Psoas muscle (tissue), 8 donors: Measurements from ENCODE around the gene TGFB2. TPM values are rescaled to one million over a fixed set of nuclear protein-coding genes. Genes with fewer than 3 reads are reported as not detected.

ENCODE experiments used
- ATAC-seq, 4 donors: fragments of 200-7000 bp; cut with Tn5 transposase; one replicate each; pipeline ENCODE4 v1.9.1; 2020; ENCODE audit warnings: moderate library complexity in 3 of 4, mild to moderate bottlenecking in 2 of 4
- DNase-seq, 2 donors: peaks; one replicate each; pipeline ENCODE4 v3.0.0-alpha.2; 2020
- H3K27ac ChIP-seq: fragments of 200-600 bp; one replicate; pipeline ENCODE4 v1.8.0; 2022
- H3K27me3 ChIP-seq, 3 donors: fragments of 200-600 bp in 1 of 3; one replicate each; pipeline versions ENCODE4 v1.6.1 to v1.8.0; 2013 to 2022; ENCODE audit warnings: low read length in 2 of 3, mild to moderate bottlenecking in 2 of 3, moderate library complexity in 1 of 3; ENCODE audit not compliant: insufficient read depth in 3 of 3
- H3K36me3 ChIP-seq, 2 donors: fragments of 200-600 bp in 1 of 2; one replicate each; pipeline versions ENCODE4 v1.6.1 to v1.8.0; 2013 to 2022; ENCODE audit warnings: low read depth in 1 of 2, mild to moderate bottlenecking in 1 of 2, moderate library complexity in 1 of 2; ENCODE audit not compliant: insufficient read depth in 1 of 2
- H3K4me1 ChIP-seq: fragments of 200-600 bp; one replicate; pipeline ENCODE4 v1.8.0; 2022
- H3K4me3 ChIP-seq: fragments of 200-600 bp; one replicate; pipeline ENCODE4 v1.8.0; 2022; ENCODE audit warnings: mild to moderate bottlenecking
- H3K9me3 ChIP-seq: fragments of 200-600 bp; one replicate; pipeline ENCODE4 v1.8.0; 2022
- WGBS, 3 donors: extraction: QIAGEN DNeasy Blood & Tissue Kit; methylation state at CpG; one replicate each; pipeline versions ENCODE4 v1.1.6 to v1.1.7; 2013; 5-methylcytosine and 5-hydroxymethylcytosine counted together
- intact Hi-C, 2 donors: fragments of 100-400 bp; cut with DNase I; formaldehyde crosslinking; loops; one replicate each; pipeline versions ENCODE4 v1.11.0 to v1.14.2; 2022
- polyA plus RNA-seq, 3 donors: library from polyadenylated mRNA; stranded (reverse); fragments of 200-250 nt; gene quantifications; one replicate each; pipeline ENCODE4 v1.2.3, GENCODE V29; 2013
- total RNA-seq, 4 donors: library from RNA; stranded (reverse); fragmentation: NEBNext Ultra II Directional in 2 of 4; extraction: Animal tissue kit (Norgen Biotek cat#: 25700) in 2 of 4; gene quantifications; one replicate each; pipeline versions ENCODE4 v1.2.1 to v1.2.4, GENCODE V29; 2021 to 2023
- TF ChIP-seq, protein P1 (sequence below): fragments of 200-600 bp; IDR thresholded peaks from one replicate; pipeline ENCODE4 v1.8.0; 2022; ENCODE audit warnings: antibody characterized with exemption
- donor health status: healthy with polysubstance abuse.
- donor health status: DM: no; HTN: no; CAD: no; lungs with moderate emphysema.
- donor health status: Bipolar disorder and iron deficiency.
- donor health status: healthy.
- donor health status: DM: yes; HTN: yes; CAD: no.
- donor health status: DM: no; HTN: no; CAD: no.
- donor health status: DM: no; HTN: no; CAD: no.
- donor health status: DM: yes; HTN: yes; CAD: no.

TGFB2 gene
- total and polyA plus RNA-seq, 7 donors, result 0.43 to 35.4 (median 5.1) TPM

DNA sequence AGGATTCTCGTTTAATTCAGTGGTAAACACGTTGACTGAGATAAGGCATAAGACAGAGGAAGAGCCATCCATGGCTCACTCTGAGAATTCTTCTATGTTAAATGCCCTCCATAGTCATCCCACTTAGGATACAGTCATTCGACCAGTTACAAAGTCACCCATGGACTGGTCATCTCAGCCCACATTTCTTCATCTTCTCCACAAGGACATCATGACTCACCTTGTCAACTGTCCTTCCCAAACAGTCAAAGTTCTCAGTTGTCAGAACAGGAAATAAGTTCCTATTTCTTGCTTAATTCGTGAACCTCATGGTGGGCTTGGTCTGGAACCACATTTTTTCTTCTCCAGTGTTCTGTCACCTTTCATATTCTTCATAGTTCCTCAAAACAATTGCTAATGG, 133.2 kb downstream of the TGFB2 start:
- H3K9me3 ChIP-seq, result no peaks in the 10 kb centered on the region
- H3K27me3 ChIP-seq, result no peaks in the 10 kb centered on the region
- 86 to 91% (median 86%) methylated on average over 4 of the region's 4 CpGs for WGBS, 3 donors
- H3K4me3 ChIP-seq, result no peak overlapping the region
- TF ChIP-seq, protein P1, sequence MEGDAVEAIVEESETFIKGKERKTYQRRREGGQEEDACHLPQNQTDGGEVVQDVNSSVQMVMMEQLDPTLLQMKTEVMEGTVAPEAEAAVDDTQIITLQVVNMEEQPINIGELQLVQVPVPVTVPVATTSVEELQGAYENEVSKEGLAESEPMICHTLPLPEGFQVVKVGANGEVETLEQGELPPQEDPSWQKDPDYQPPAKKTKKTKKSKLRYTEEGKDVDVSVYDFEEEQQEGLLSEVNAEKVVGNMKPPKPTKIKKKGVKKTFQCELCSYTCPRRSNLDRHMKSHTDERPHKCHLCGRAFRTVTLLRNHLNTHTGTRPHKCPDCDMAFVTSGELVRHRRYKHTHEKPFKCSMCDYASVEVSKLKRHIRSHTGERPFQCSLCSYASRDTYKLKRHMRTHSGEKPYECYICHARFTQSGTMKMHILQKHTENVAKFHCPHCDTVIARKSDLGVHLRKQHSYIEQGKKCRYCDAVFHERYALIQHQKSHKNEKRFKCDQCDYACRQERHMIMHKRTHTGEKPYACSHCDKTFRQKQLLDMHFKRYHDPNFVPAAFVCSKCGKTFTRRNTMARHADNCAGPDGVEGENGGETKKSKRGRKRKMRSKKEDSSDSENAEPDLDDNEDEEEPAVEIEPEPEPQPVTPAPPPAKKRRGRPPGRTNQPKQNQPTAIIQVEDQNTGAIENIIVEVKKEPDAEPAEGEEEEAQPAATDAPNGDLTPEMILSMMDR, result no peak
- peak overlapping the region; percentile 86 for H3K27ac ChIP-seq
- ATAC-seq (peak in 2 of 4 donors; percentile 42 to 48), DNase-seq (no peak)
- peaks cover 64% of the 10 kb centered on the region for H3K4me1 ChIP-seq
- intact Hi-C loops, result no loop called here
- no peaks in the 10 kb centered on the region for H3K36me3 ChIP-seq

DNA sequence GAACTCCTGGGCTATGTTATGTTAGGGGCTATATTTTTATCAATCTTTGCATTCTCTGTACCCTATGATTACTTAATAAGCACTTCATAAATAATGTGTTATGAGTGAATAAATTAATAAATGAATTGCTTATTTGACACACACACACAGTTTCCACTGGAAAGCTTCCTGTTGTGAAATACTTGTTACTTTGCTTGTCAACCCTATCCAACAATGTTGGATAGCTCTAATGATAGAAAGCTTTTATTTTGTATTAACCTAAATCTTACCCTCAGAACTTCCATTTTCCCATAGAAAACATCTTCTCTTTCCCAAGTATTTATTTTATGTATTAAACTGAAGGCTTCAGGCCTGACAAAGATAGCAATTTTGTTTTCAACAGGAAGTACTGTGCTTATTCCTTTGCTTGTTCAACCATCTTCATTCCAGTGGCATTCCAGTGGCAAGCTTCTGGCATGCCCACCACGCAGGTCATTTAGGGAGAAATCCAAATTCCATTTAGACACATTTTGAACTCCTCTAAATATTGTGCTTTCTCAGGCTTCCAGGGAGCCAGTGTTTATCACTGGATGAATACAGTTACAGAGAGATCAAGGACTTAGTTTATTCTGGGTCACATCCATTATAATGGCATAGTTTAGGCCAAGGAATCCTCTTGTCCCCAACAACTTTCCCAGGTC, 134.4 kb downstream of the TGFB2 start:
- peaks cover 52% of the 10 kb centered on the region for H3K4me1 ChIP-seq
- H3K27ac ChIP-seq, result peak overlapping the region; percentile 86
- TF ChIP-seq, protein P1, result no peak
- no peaks in the 10 kb centered on the region for H3K9me3 ChIP-seq
- ATAC-seq (no peak), DNase-seq (no peak)
- H3K27me3 ChIP-seq, result no peaks in the 10 kb centered on the region
- no peaks in the 10 kb centered on the region for H3K36me3 ChIP-seq
- H3K4me3 ChIP-seq, result no peak overlapping the region
- intact Hi-C loops, result loop anchor here in 1 of 2 donors (10.0 kb wide), 1 partner anchor 135 kb away; the partner anchor contains the start of gene TGFB2
- 24 to 38% (median 34%) methylated on average over 1 of the region's 1 CpG for WGBS, 3 donors

DNA sequence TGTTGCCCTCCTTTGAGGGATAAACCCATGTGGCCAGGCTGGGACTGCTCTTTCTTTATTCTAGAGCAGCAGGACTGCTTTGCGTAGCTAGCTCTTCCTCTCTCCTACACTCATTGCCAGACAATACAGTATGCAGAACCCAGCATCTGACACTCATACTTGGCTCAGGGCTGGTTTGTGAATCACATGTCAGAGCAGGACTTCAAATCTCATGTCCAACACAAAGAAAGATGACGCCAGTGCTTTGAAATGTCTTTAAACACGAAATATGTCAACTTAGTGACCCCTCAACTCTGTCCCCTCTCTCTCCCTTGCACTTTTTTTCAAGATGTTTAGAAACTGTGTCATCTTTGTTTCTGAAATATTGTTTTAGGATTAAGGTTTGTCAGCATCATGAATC, 135.0 kb downstream of the TGFB2 start:
- 27 to 44% (median 31%) methylated on average over 3 of the region's 3 CpGs for WGBS, 3 donors

DNA sequence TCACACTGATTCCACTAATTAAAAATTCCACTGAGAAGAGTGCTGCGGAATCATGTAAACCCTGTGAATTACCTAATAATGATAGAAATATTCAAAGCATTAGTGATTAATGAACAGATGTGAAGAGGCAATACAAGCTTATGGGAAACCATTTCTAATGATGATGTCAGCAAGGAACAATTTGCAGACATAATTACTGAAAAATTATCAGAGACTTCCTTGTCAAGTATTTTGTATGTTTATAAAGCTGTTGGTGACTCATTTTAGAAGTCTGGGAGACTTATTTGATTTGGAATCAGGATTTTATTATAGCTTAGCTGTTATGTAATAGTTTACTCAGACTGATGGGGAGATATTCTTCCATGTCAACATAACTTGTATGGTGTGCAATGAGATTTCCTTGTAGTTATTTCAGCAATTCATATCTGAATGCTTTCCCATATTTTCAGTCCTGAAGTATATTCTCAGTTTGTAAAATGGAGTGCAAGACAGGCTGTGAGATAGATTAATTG, 135.5 kb downstream of the TGFB2 start:
- Histone ChIP-seq H3K4me1 (peaks cover 43% of the 10 kb centered on the region), H3K27ac (peak overlapping the region; percentile 86), H3K27me3 (no peaks in the 10 kb centered on the region), H3K9me3 (no peaks in the 10 kb centered on the region), H3K4me3 (no peak overlapping the region), H3K36me3 (no peaks in the 10 kb centered on the region)
- intact Hi-C loops, result loop anchor here in 1 of 2 donors (10.0 kb wide), 1 partner anchor 136 kb away; the partner anchor contains the start of gene TGFB2
- DNase-seq, result no peak
- TF ChIP-seq, protein P1, result no peak
- ATAC-seq, result no peak
- 38 to 54% (median 43%) methylated on average over 1 of the region's 1 CpG for WGBS, 3 donors

More for the DNA sequence above, 135.0 kb downstream of the TGFB2 start:
- ATAC-seq, result peak; percentile 41 to 66 (median 54)
- Histone ChIP-seq H3K9me3 (no peaks in the 10 kb centered on the region), H3K27me3 (no peaks in the 10 kb centered on the region), H3K27ac (peak overlapping the region; percentile 86), H3K4me3 (no peak overlapping the region), H3K36me3 (no peaks in the 10 kb centered on the region), H3K4me1 (peaks cover 46% of the 10 kb centered on the region)
- no peak for DNase-seq
- intact Hi-C loops, result loop anchor here in 1 of 2 donors (10.0 kb wide), 1 partner anchor 135 kb away; the partner anchor contains the start of gene TGFB2
- TF ChIP-seq, protein P1, result no peak
